CD4-positive, alpha-beta T cell treated with Interleukin-6 at 100 ng/mL for 8 hours (primary cell): Measurements from ENCODE around the gene CXCR4.
"Not testable (repeated sequence)": the region's sequence is repeated elsewhere in the genome, so short reads cannot be mapped to it uniquely, and the experiment has no call there.

Experiments
- DNase-seq: peaks from one replicate; pipeline ENCODE4 v3.0.0-alpha.2; 2020; ENCODE audit warnings: mixed read lengths, low spot score

The CXCR4 gene

DNA sequence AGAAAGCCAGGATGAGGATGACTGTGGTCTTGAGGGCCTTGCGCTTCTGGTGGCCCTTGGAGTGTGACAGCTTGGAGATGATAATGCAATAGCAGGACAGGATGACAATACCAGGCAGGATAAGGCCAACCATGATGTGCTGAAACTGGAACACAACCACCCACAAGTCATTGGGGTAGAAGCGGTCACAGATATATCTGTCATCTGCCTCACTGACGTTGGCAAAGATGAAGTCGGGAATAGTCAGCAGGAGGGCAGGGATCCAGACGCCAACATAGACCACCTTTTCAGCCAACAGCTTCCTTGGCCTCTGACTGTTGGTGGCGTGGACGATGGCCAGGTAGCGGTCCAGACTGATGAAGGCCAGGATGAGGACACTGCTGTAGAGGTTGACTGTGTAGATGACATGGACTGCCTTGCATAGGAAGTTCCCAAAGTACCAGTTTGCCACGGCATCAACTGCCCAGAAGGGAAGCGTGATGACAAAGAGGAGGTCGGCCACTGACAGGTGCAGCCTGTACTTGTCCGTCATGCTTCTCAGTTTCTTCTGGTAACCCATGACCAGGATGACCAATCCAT, 2.7 kb downstream of the CXCR4 start:
- DNase-seq: no peak

DNA sequence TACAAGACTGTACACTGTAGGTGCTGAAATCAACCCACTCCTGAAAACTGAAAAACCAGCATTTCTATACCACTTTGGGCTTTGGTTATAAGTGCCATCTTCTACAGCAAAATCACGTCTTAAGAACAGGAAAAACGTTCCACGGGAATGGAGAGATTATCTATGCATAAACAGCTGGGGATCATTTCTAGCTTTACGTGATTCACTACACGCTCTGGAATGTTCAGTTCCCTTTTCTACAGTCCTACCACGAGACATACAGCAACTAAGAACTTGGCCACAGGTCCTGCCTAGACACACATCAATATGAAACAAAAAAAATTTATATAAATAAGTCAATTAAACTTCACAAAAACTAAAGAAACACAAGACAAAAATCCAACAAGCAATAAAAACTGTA, 3.6 kb downstream of the CXCR4 start:
- no peak for DNase-seq

DNA sequence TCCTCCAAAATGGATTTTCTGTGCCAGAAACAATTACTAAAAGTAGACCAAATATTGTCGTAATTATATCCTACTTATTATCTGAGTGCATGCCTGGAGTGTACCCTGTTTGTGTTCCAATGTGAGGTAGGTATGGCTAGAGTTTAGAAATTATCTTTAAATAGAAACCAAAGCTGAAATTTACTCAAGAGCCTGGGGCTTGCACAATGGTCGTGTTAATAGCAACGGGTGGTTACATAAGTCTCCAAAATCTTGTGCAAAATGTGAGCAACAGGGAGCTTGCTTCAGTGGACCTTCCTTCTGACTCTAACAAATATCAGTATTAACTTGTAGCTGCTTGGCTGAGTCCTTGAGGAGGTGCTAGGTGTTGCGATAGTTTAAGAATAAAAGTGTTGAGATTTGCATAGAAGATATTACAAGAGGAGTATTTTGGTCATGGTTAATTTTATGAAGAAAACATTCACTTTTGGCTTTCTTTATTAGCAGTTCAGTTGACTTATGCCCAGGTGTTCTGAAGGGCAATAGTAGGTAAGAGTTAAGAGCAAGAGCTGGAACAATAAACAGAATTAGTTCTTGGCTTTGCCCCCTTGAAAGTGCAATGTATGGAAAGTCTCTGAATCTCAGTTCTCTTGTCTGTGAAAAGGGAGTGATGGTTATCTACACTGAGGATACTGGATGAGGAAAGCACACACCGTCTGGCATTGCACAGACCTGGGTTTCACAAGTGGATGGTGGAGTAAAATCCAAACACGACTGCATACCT, 4.6 kb downstream of the CXCR4 start:
- no peak for DNase-seq

GRCh38 chr2:136112317-136113208, 5.4 kb downstream of the CXCR4 start:
- no peak for DNase-seq

- no peak for DNase-seq
Measured at GRCh38 chr2:136111711-136112110, 6.2 kb downstream of the CXCR4 start.

GRCh38 chr2:136110526-136110925, 7.4 kb downstream of the CXCR4 start:
- no peak for DNase-seq

- no peak for DNase-seq
Measured at GRCh38 chr2:136108463-136108862, 9.5 kb downstream of the CXCR4 start.

DNA sequence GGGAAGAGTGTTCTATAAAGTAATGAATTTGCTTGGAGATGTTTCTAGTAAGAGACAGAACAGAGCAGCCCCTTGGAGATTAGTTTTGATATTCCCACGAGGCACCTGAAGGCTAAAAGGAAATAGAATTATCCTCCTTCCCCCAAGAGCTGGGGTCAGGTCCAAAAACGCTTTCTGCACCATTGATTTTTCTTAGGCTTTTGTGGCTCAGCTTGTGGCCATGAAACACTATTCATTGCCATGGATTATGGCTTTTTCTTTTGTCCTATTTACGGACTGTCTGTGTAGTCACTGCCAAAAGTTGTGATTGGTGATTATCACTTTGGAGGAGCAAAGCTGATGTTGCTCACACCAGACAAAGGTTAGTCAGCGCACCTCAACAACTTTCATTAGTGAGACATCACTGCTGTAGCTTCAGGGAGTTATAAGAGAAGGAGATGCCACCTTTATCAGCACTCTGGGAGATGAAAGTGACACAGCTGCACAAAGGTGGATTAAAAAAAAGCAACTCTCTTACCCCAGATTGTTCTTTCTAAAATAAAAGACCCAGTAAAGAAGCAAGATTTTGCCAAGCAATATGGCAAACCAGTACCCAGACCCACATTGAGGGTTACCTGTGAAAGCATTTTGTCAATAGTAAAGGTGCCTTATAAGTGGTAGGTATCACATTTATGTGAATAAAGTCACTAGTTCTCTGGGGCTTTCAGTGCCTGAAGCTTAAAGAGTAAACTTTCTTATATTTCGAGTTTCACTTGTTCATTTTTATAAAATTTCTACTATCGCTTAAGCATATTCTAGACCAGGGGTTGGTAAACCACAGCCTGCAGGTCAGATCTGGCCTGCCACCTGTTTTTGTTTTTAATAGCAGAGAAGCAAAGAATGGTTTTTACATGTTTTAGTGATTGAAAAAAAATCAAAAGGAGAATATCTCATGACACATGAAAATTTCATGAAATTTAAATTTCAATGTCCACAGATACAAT, 10.6 kb downstream of the CXCR4 start:
- DNase-seq: no peak

GRCh38 chr2:136106505-136106904, 11.4 kb downstream of the CXCR4 start:
- DNase-seq: no peak

DNA sequence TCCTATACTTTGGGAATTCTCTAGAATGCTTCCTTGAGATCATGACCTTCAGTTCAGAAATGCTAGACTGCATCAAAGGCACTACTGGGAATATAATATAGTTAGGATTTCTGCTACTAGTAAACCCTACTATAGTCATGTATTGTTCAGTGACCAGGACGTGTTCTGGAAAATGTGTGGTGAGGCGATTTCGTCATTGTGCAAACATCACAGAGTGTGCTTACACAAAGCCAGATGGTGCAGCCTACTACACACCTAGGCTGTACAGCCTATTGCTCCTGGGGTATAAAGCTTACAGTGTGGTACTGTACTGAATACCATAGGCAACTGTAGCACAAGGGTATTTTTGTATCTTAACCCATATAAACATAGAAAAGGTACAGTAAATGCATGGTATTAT, 13.0 kb downstream of the CXCR4 start:
- DNase-seq: no peak

- DNase-seq: no peak
Measured at GRCh38 chr2:136101042-136101441, 16.9 kb downstream of the CXCR4 start.

- DNase-seq: no peak
Measured at GRCh38 chr2:136098441-136098840, 19.5 kb downstream of the CXCR4 start.

- no peak for DNase-seq
Measured at GRCh38 chr2:136093583-136093982, 24.4 kb downstream of the CXCR4 start.

- no peak for DNase-seq
Measured at GRCh38 chr2:136091899-136092298, 26.1 kb downstream of the CXCR4 start.

GRCh38 chr2:136087901-136088460, 30.0 kb downstream of the CXCR4 start:
- not testable (repeated sequence) for DNase-seq

- no peak for DNase-seq
Measured at GRCh38 chr2:136086253-136087016, 31.5 kb downstream of the CXCR4 start.

GRCh38 chr2:136085453-136086209, 32.3 kb downstream of the CXCR4 start:
- no peak for DNase-seq

- no peak for DNase-seq
Measured at GRCh38 chr2:136081582-136082210, 36.3 kb downstream of the CXCR4 start.

DNA sequence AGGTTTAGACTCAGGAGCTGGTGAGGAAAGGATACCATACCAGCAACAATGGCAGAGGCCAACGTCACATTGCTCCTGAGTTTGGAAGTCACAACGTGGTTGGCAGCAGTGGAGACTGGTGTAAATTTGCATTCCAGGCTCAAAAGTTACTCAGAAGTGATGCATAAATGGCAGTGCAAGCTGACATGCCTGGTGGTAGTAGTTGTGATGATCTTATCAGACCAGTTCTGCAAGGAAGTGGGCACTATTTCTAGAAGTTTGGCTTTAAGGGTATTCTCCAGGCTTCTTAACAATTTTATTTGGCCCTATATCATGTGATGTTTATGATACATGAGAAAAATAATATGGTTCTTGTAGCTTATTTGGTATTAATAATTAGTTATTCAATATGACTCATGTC, 37.8 kb downstream of the CXCR4 start:
- no peak for DNase-seq
